H9 (cell line): ENCODE data around the gene ACBD6. TPM values are rescaled to one million over a fixed set of nuclear protein-coding genes. Genes with fewer than 3 reads are reported as not detected.

Experiments used
- DNase-seq: peaks from one replicate; pipeline ENCODE4 v3.0.0-alpha.2; 2017
- H2AFZ ChIP-seq: one replicate; pipeline ENCODE4 v1.6.1; 2013; ENCODE audit warnings: mild to moderate bottlenecking, low read length, control low read depth, moderate library complexity
- H2AK5ac ChIP-seq: 2 replicates; pipeline ENCODE4 v1.6.1; 2013; ENCODE audit warnings: low read length, control low read depth, mixed read lengths; ENCODE audit not compliant: insufficient read length
- H2BK120ac ChIP-seq: one replicate; pipeline ENCODE4 v1.6.1; 2013; ENCODE audit warnings: low read depth, mild to moderate bottlenecking, low read length, control low read depth, inconsistent platforms; ENCODE audit not compliant: poor library complexity, severe bottlenecking
- H2BK12ac ChIP-seq: 2 replicates; pipeline ENCODE4 v1.6.1; 2013; ENCODE audit warnings: low read length, control low read depth, mixed read lengths, low read depth; ENCODE audit not compliant: insufficient read length
- H2BK15ac ChIP-seq: 2 replicates; pipeline ENCODE4 v1.6.1; 2013; ENCODE audit warnings: low read depth, low read length, control low read depth
- H2BK20ac ChIP-seq: one replicate; pipeline ENCODE4 v1.6.1; 2013; ENCODE audit warnings: low read depth, mild to moderate bottlenecking, low read length, control low read depth, inconsistent platforms; ENCODE audit not compliant: poor library complexity, severe bottlenecking
- H2BK5ac ChIP-seq: 2 replicates; pipeline ENCODE4 v1.6.1; 2013; ENCODE audit warnings: low read length, control low read depth, mixed read lengths; ENCODE audit not compliant: insufficient read length
- H3K14ac ChIP-seq: 2 replicates; pipeline ENCODE4 v1.6.1; 2013; ENCODE audit warnings: low read length, control low read depth; ENCODE audit not compliant: insufficient read depth
- H3K18ac ChIP-seq: 2 replicates; pipeline ENCODE4 v1.6.1; 2013; ENCODE audit warnings: low read depth, mild to moderate bottlenecking, mixed read lengths, low read length, control low read depth; ENCODE audit not compliant: insufficient read length
- H3K23ac ChIP-seq: 2 replicates; pipeline ENCODE4 v1.6.1; 2013; ENCODE audit warnings: low read length, control low read depth, mixed read lengths, low read depth; ENCODE audit not compliant: insufficient read length
- H3K23me2 ChIP-seq: 2 replicates; pipeline ENCODE4 v1.6.1; 2013; ENCODE audit warnings: low read depth, mild to moderate bottlenecking, mixed read lengths, low read length, control low read depth; ENCODE audit not compliant: insufficient read length, poor library complexity, severe bottlenecking
- H3K27ac ChIP-seq: 2 replicates; pipeline ENCODE4 v1.5.1; 2013; ENCODE audit warnings: low read length, control low read depth, mixed read lengths, low read depth; ENCODE audit not compliant: insufficient read length
- H3K27me3 ChIP-seq: 2 replicates; pipeline ENCODE4 v1.6.1; 2013; ENCODE audit warnings: low read length, control low read depth, inconsistent platforms; ENCODE audit not compliant: insufficient read depth
- H3K4ac ChIP-seq: 2 replicates; pipeline ENCODE4 v1.6.1; 2013; ENCODE audit warnings: low read depth, mild to moderate bottlenecking, control low read depth, inconsistent platforms, low read length, moderate library complexity
- H3K4me1 ChIP-seq: 2 replicates; pipeline ENCODE4 v1.6.1; 2013; ENCODE audit warnings: low read length, control low read depth, inconsistent platforms; ENCODE audit not compliant: insufficient read depth
- H3K4me2 ChIP-seq: 2 replicates; pipeline ENCODE4 v1.6.1; 2013; ENCODE audit warnings: low read length, control low read depth, mixed read lengths; ENCODE audit not compliant: insufficient read length, insufficient read depth
- H3K56ac ChIP-seq: 2 replicates; pipeline ENCODE4 v1.6.1; 2013; ENCODE audit warnings: low read depth, mild to moderate bottlenecking, mixed read lengths, low read length, control low read depth; ENCODE audit not compliant: insufficient read length
- H3K79me1 ChIP-seq: 2 replicates; pipeline ENCODE4 v1.6.1; 2013; ENCODE audit warnings: low read depth, mild to moderate bottlenecking, moderate library complexity, low read length, control low read depth, inconsistent platforms; ENCODE audit not compliant: insufficient read depth, poor library complexity, severe bottlenecking
- H3K79me2 ChIP-seq: 2 replicates; pipeline ENCODE4 v1.6.1; 2013; ENCODE audit warnings: low read length, control low read depth, inconsistent platforms; ENCODE audit not compliant: insufficient read depth
- H3K9ac ChIP-seq: 2 replicates; pipeline ENCODE4 v1.6.1; 2013; ENCODE audit warnings: low read length, control low read depth, mixed read lengths; ENCODE audit not compliant: insufficient read length; ENCODE audit errors: extremely low read depth
- H3K9me3 ChIP-seq: one replicate; pipeline ENCODE4 v1.6.1; 2013; ENCODE audit warnings: low read depth, low read length, inconsistent platforms; ENCODE audit not compliant: control insufficient read depth
- H3T11ph ChIP-seq: one replicate; pipeline ENCODE4 v1.6.1; 2013; ENCODE audit warnings: mild to moderate bottlenecking, low read length, control low read depth, inconsistent platforms
- H4K20me1 ChIP-seq: one replicate; pipeline ENCODE4 v1.6.1; 2013; ENCODE audit not compliant: control insufficient read depth, insufficient read length, insufficient read depth
- H4K5ac ChIP-seq: 2 replicates; pipeline ENCODE4 v1.6.1; 2013; ENCODE audit warnings: low read depth, mild to moderate bottlenecking, mixed read lengths, low read length, control low read depth; ENCODE audit not compliant: insufficient read length
- H4K8ac ChIP-seq: replicated peaks from 2 replicates; pipeline ENCODE4 v1.6.1; 2013; ENCODE audit warnings: low read length, control low read depth, mixed read lengths, low read depth; ENCODE audit not compliant: insufficient read length
- H4K91ac ChIP-seq: 2 replicates; pipeline ENCODE4 v1.6.1; 2013; ENCODE audit warnings: low read depth, mild to moderate bottlenecking, moderate library complexity, mixed read lengths, low read length, control low read depth; ENCODE audit not compliant: insufficient read length
- H3K27ac Mint-ChIP-seq, 3 experiments: 2 replicates in 2 of 3; 3 replicates in 1 of 3; pipeline ENCODE4 v1.8.0; 2020 to 2021; ENCODE audit warnings: mixed read lengths in 3 of 3, mild to moderate bottlenecking in 1 of 3, moderate library complexity in 1 of 3
- H3K27me3 Mint-ChIP-seq: 2 replicates; pipeline ENCODE4 v1.8.0; 2021; ENCODE audit warnings: low read depth, mild to moderate bottlenecking, moderate library complexity, mixed read lengths
- H3K36me3 Mint-ChIP-seq, 3 experiments: 2 replicates in 2 of 3; 3 replicates in 1 of 3; pipeline ENCODE4 v1.8.0; 2020 to 2021; ENCODE audit warnings: low read depth in 3 of 3, mixed read lengths in 3 of 3; ENCODE audit not compliant: insufficient read depth in 1 of 3
- H3K4me1 Mint-ChIP-seq, 2 experiments: 2 replicates each; pipeline ENCODE4 v1.8.0; 2020; ENCODE audit warnings: mixed read lengths in 2 of 2
- H3K4me3 Mint-ChIP-seq, 2 experiments: 2 replicates in 1 of 2; 3 replicates in 1 of 2; pipeline ENCODE4 v1.8.0; 2020 to 2021; ENCODE audit warnings: mild to moderate bottlenecking in 2 of 2, mixed read lengths in 2 of 2, moderate library complexity in 1 of 2
- H3K9me3 Mint-ChIP-seq, 2 experiments: 2 replicates in 1 of 2; 3 replicates in 1 of 2; pipeline ENCODE4 v1.8.0; 2020; ENCODE audit warnings: mild to moderate bottlenecking in 2 of 2, mixed read lengths in 2 of 2, moderate library complexity in 1 of 2
- CTCF ChIP-seq: fragments of 200-600 bp; sonication (generic); conservative IDR thresholded peaks from 3 replicates; pipeline ENCODE4 v1.8.0; 2021; ENCODE audit warnings: antibody characterized with exemption, mild to moderate bottlenecking
- WGBS: extraction: QIAGEN DNeasy Blood & Tissue Kit; methylation state at CpG from one replicate; pipeline ENCODE4 v1.1.7; 2013; ENCODE audit warnings: missing lambda C conversion rate, low lambda C conversion rate, mixed read lengths; ENCODE audit not compliant: insufficient read length; ENCODE audit errors: extremely low coverage; 5-methylcytosine and 5-hydroxymethylcytosine counted together
- total RNA-seq: library from RNA; stranded (reverse); gene quantifications from 2 replicates; pipeline ENCODE4 v1.2.1, GENCODE V29; 2021

The ACBD6 gene
- total RNA-seq, 1 experiment from 2014 or later: 51.4 TPM

- peaks cover 10% of the 10 kb centered on the region; the same call in 1 of the 2 replicates for H3K4me1 ChIP-seq
- H3K79me1 ChIP-seq: no peaks in the 10 kb centered on the region
- no peak overlapping the region for H4K91ac ChIP-seq
- no peak overlapping the region for H2AFZ ChIP-seq
- DNase-seq: no peak
- WGBS: no CpG with 5 or more reads among the region's 5 CpGs
- peak overlapping the region; percentile 46 for H2BK20ac ChIP-seq
- H4K20me1 ChIP-seq: no peaks in the 10 kb centered on the region
- no peak overlapping the region for H3K56ac ChIP-seq
- Mint-ChIP-seq H3K9me3 (peaks cover 0 to 15% of the 10 kb centered on the region in 2 experiments; a peak in 2 of 5 replicates), H3K27ac (peak overlapping the region; percentile 76 to 96 (median 80); a peak in 6 of 7 replicates), H3K4me1 (peaks cover 17 to 21% of the 10 kb centered on the region in 2 experiments), H3K4me3 (peak overlapping the region in 1 of 2 experiments; percentile 64; a peak in 1 of 5 replicates), H3K36me3 (peaks cover 41 to 54% (median 45%) of the 10 kb centered on the region in 3 experiments), H3K27me3 (no peaks in the 10 kb centered on the region)
- no peak overlapping the region for H2AK5ac ChIP-seq
- H4K8ac ChIP-seq: no peak overlapping the region
- no peak overlapping the region for H4K5ac ChIP-seq
- no peak for TF ChIP-seq CTCF
- H3K79me2 ChIP-seq: no peaks in the 10 kb centered on the region
- no peak overlapping the region for H2BK12ac ChIP-seq
- H3K27me3 ChIP-seq: no peaks in the 10 kb centered on the region
- no peak overlapping the region for H3K23ac ChIP-seq
- H3K4ac ChIP-seq: no peak overlapping the region
- H2BK120ac ChIP-seq: no peak overlapping the region
- H3K9ac ChIP-seq: no peak overlapping the region
- no peak overlapping the region for H2BK15ac ChIP-seq
- H3K27ac ChIP-seq: no peak overlapping the region
- no peaks in the 10 kb centered on the region for H3K23me2 ChIP-seq
- no peak overlapping the region for H3K4me2 ChIP-seq
- H2BK5ac ChIP-seq: no peak overlapping the region
- H3T11ph ChIP-seq: no peak overlapping the region
- no peak overlapping the region for H3K18ac ChIP-seq
- H3K9me3 ChIP-seq: no peaks in the 10 kb centered on the region
- H3K14ac ChIP-seq: no peak overlapping the region
Observed at GRCh38 chr1:180277476-180278193, 224.7 kb downstream of the ACBD6 start.
